NCI-H2171 treated with DMSO at 0.1 percent for 48 hours (cell line): Measurements from ENCODE around the gene TTC14.

ENCODE experiments used
- DNase-seq: peaks from one replicate; lab custom pipeline; 2025; lab: John Stamatoyannopoulos, UW

Gene TTC14

DNA sequence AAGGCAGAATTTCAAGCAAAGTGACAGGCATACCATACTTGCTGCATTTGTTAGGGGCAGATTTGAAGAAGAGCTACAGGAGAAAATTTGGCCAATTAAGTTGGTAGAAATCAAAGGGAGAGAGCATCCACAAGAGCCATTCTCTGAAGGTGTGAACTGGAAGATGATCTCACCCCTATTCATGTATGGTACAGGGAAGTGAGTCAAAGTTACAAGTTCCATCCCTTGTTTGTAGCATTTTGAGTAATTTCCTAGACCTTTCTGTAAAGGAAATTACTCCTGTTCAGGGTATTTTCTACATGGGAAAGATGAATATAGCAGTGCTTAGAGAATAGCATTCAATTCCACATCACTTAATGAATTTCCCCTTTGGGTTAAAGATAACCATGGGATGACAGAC, 28.4 kb downstream of the TTC14 start:
- no peak for DNase-seq

DNA sequence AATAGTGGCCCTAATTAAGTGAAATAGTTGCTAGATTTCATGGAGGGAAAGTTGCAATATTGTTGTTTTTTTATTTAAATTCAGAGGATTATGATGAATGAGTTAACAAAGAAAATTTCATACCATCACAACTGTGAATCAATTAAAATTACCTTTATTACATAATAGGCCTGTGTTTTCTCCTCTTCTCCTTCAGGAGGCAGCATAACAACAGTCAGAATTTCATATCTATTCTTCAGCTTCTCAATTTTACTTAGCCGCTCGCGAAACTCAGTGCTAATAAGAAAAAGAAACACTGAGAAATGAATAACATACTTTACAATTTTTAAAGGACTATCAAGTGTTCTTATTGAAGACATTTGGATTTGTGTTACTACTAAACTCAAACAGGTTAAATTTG, 29.4 kb downstream of the TTC14 start:
- no peak for DNase-seq

DNA sequence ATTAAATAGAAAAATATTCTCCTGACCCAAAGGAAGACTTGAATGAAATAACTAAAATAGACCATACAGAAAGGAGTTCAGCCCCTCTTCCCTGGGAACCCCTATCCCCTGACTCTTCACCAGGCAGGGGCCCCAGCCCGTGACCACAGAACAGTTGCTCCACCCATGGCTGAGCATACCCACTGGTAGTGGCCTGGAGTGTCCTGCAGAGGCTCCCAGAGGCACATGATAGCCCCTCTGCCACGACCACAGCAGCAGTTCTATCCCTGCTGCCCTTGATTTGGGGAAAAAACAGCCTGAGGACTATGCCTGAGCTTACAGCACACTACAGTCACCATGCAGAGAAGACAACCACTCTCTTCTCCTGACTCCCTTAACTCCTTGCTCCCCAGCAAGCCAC, 31.8 kb downstream of the TTC14 start:
- DNase-seq: no peak

DNA sequence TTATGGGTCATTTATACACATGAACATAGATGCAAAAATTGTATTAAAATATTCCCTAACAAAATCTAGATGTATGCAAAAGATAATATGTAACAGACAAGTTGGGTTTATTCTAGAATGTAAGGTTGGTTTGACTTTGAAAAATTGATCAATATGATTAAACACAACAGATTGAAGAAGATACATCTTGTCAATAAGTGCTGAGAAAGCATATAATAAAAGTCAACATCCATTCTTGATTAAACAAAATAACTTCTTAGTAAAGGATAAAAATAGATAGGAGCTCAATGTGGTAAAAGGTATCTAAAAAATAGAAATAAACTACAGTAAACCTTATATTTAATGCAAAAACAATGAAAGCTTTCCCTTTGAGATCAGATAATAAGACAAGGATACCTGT, 39.0 kb downstream of the TTC14 start:
- no peak for DNase-seq

DNA sequence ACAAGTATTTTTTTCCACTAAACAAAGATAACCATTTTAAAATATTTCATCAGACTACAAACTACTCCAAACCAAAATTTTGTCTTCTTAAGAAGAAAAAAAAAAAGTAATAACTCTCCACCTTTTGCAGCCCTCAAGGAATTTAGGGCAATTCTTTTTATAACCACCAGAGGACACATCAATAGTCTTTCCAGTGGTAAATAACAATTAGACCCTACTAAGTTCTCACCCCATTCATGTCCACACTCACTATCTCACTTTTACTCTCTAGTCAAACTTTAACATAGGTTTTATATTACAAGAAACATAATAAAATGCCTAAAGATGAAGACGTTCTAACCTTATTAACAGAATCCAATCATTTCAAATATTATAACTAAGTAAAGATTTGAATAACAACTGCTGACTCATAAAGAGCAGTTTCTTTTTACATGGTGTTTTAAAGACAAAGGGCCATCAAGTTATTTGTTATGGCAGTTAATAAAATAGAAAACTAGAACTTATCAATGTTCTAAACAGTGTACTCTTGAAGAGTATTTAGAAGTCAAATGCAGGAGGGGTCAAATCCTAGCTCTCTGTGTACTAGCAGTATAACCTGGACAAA, 44.3 kb downstream of the TTC14 start:
- DNase-seq: no peak

DNA sequence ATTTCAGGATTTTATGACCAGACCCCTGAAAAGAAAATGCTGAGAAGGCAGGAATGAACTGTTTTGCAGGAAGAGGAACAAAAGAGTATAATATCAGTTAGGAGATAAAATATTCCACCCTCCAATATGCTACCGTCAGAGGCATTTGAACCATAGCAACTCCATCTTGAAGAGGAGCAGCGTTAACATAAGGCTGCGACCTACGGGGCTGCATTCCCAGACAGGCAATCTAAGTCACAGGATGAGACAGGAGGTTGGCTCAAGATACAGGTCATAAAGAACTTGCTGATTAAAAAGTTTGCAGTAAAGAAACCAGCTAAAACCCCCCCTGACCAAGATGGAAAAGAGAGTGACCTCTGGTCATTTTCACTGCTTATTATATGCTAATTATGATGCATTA, 54.4 kb downstream of the TTC14 start:
- DNase-seq: no peak

DNA sequence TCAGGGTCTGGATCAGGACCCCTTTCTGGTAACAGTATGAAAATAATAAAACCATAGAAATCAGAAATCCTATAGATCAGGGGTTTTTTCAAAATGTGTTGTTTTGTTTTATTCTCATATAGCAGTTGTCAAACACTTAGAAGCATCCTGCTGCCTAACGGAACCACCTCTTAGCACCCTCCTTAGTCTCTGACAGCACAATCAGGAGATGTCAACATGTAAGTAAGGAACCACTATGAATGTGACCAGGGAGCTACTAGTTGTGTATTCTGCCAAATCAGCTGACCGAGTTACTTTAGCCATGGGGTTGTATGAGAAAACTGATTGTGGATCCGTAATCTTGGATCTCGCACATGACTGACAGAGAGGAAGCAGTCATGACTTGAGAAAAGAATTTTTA, 55.1 kb downstream of the TTC14 start:
- no peak for DNase-seq
